WTC11 (cell line): Measurements from ENCODE around the gene IDH3B.
"Not testable (repeated sequence)": the region's sequence is repeated elsewhere in the genome, so short reads cannot be mapped to it uniquely, and the experiment has no call there.

Source experiments
- CREB1 ChIP-seq: sonication (generic); formaldehyde crosslinking; IDR thresholded peaks from 2 replicates; pipeline ENCODE4 v1.8.0; 2023; ENCODE audit warnings: mild to moderate bottlenecking, missing genetic modification reagents
- CTCF ChIP-seq: fragments of 200-600 bp; IDR thresholded peaks from 2 replicates; pipeline ENCODE4 v1.8.0; 2022; ENCODE audit warnings: antibody characterized with exemption
- MAX ChIP-seq: sonication (generic); formaldehyde crosslinking; IDR thresholded peaks from 2 replicates; pipeline ENCODE4 v1.8.0; 2022; ENCODE audit warnings: mild to moderate bottlenecking, missing genetic modification reagents

DNA sequence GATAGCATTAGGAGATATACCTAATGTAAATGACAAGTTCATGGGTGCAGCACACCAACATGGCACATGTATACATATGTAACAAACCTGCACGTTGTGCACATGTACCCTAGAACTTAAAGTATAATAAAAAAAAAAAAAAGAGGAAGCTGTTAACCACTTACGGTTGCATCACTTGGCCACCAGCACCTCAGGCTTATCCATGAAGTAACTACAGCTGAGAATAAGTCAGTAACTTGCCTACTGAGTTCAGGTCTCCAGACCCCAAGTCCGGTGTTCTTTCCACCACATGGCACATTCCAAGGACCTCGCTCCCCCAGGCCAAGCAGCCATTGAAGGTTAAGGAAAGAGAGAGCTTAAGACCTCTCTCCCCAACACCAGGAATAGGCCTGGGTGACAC is 20.8 kb upstream of the IDH3B start:
- not testable (repeated sequence) for TF ChIP-seq CTCF; CREB1 (CRISPR knock-in tag); MAX (CRISPR knock-in tag)
